Caco-2 (cell line): Measurements from ENCODE around the gene BMP7. TPM values are rescaled to one million over a fixed set of nuclear protein-coding genes. Genes with fewer than 3 reads are reported as not detected.

Experiments used
- BruUV-seq: library from RNA; stranded (reverse); fragments of 400-500 nt; replicated peaks from 2 replicates; lab custom pipeline; 2021; lab: Mats Ljungman, UMichigan
- CTCF ChIA-PET: fragments of 300-600 bp; sonication (Branson Sonifier 250); formaldehyde crosslinking; loops from one replicate; lab custom pipeline; 2022; ENCODE audit warnings: antibody characterized with exemption; lab: Charles Lee
- POLR2A ChIA-PET: fragments of 300-600 bp; sonication (Branson Sonifier 250); formaldehyde crosslinking; loops from one replicate; lab custom pipeline; 2022; ENCODE audit warnings: antibody characterized with exemption; lab: Charles Lee
- DNase-seq, 2 experiments: peaks; one replicate each; pipeline versions ENCODE4 v3.0.0 to v3.0.0-alpha.2; 2020 to 2022
- H3K27me3 ChIP-seq: replicated peaks from 2 replicates; pipeline ENCODE4 v1.6.0; 2011; ENCODE audit warnings: low read length; ENCODE audit not compliant: control insufficient read depth, insufficient read depth
- H3K36me3 ChIP-seq: 2 replicates; pipeline ENCODE4 v1.5.1; 2011; ENCODE audit warnings: low read length; ENCODE audit not compliant: control insufficient read depth, insufficient read depth
- H3K4me1 ChIP-seq: fragments of 250-450 bp; sonication (Bioruptor Pico); 2 replicates; pipeline ENCODE4 v1.5.1; 2020; ENCODE audit warnings: mild to moderate bottlenecking
- H3K4me3 ChIP-seq: 2 replicates; pipeline ENCODE4 v1.5.1; 2011; ENCODE audit warnings: low read depth, mild to moderate bottlenecking, control low read depth, low read length
- H3K9me3 ChIP-seq: fragments of 250-450 bp; sonication (Bioruptor Pico); 2 replicates; pipeline ENCODE4 v1.5.1; 2020; ENCODE audit warnings: mild to moderate bottlenecking, moderate library complexity
- H3K27ac Mint-ChIP-seq: one replicate; pipeline ENCODE4 v1.8.0; 2022; ENCODE audit warnings: mixed read lengths; ENCODE audit not compliant: unreplicated experiment
- H3K27me3 Mint-ChIP-seq: one replicate; pipeline ENCODE4 v1.8.0; 2022; ENCODE audit warnings: mixed read lengths; ENCODE audit not compliant: insufficient read depth, unreplicated experiment
- H3K36me3 Mint-ChIP-seq: one replicate; pipeline ENCODE4 v1.8.0; 2022; ENCODE audit warnings: mild to moderate bottlenecking, mixed read lengths; ENCODE audit not compliant: insufficient read depth, unreplicated experiment
- H3K4me1 Mint-ChIP-seq: one replicate; pipeline ENCODE4 v1.8.0; 2022; ENCODE audit warnings: low read depth, mixed read lengths; ENCODE audit not compliant: unreplicated experiment
- H3K4me3 Mint-ChIP-seq: one replicate; pipeline ENCODE4 v1.8.0; 2022; ENCODE audit warnings: mild to moderate bottlenecking, moderate library complexity, mixed read lengths; ENCODE audit not compliant: unreplicated experiment
- H3K9me3 Mint-ChIP-seq: one replicate; pipeline ENCODE4 v1.8.0; 2022; ENCODE audit warnings: mixed read lengths; ENCODE audit not compliant: unreplicated experiment
- CTCF ChIP-seq, 2 experiments: fragments of 200-600 bp in 1 of 2; IDR thresholded peaks; 1 replicate in 1 of 2; 2 replicates in 1 of 2; pipeline versions ENCODE4 v1.5.1 to v1.8.0; 2011 to 2022; ENCODE audit warnings: antibody characterized with exemption in 1 of 2, control low read depth in 1 of 2, inconsistent platforms in 1 of 2, low read depth in 1 of 2, low read length in 1 of 2, mild to moderate bottlenecking in 1 of 2, moderate library complexity in 1 of 2; ENCODE audit not compliant: insufficient read depth in 1 of 2, severe bottlenecking in 1 of 2, unreplicated experiment in 1 of 2
- intact Hi-C: fragments of 100-400 bp; cut with micrococcal nuclease; formaldehyde crosslinking; loops from one replicate; pipeline ENCODE4 v1.10.0; 2022; ENCODE audit not compliant: unreplicated experiment
- total RNA-seq: library from RNA; stranded (reverse); gene quantifications from 2 replicates; pipeline ENCODE4 v1.2.3, GENCODE V29; 2022

The BMP7 gene
- total RNA-seq, 1 experiment from 2014 or later = 317 TPM

DNA sequence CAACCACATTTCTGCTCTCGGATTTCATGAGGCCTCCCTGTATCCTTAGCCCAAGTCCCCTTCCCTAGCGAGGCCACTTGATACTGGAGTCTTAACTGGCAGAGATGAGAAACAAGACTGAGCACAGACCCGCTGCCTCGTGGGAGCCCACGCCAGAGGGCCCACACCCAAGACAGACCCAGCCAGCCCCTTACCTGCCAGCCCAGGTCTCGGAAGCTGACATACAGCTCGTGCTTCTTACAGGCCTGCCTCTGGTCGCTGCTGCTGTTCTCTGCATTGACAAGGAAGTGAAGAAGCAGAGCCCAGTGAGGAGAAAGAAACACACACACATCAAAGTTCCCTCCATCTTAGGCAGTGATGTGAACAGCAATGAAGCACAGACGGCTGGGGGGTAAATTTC, 91.7 kb downstream of the BMP7 start:
- no peak for TF ChIP-seq CTCF (IDR thresholded peaks at IDR 0.05; ENCODE audit: insufficient read depth in 1 of 2, low read depth in 1 of 2, low read length in 1 of 2, severe bottlenecking in 1 of 2, unreplicated experiment in 1 of 2)
- Histone ChIP-seq H3K4me1 (no peaks in the 10 kb centered on the region), H3K9me3 (no peaks in the 10 kb centered on the region), H3K27me3 (no peaks in the 10 kb centered on the region), H3K36me3 (no peaks in the 10 kb centered on the region), H3K4me3 (no peak overlapping the region)
- H3K27ac Mint-ChIP-seq = peak overlapping the region; percentile 7
- CTCF ChIA-PET = no interaction called here
- no peak for DNase-seq
- H3K4me1 Mint-ChIP-seq = peaks cover 6% of the 10 kb centered on the region
- peaks cover 93% of the 10 kb centered on the region for H3K36me3 Mint-ChIP-seq
- POLR2A ChIA-PET = no interaction called here
- BruUV-seq = no TSS peak
- no peak overlapping the region for H3K4me3 Mint-ChIP-seq
- H3K9me3 Mint-ChIP-seq = no peaks in the 10 kb centered on the region
- H3K27me3 Mint-ChIP-seq = no peaks in the 10 kb centered on the region
- intact Hi-C loops = no loop called here

DNA sequence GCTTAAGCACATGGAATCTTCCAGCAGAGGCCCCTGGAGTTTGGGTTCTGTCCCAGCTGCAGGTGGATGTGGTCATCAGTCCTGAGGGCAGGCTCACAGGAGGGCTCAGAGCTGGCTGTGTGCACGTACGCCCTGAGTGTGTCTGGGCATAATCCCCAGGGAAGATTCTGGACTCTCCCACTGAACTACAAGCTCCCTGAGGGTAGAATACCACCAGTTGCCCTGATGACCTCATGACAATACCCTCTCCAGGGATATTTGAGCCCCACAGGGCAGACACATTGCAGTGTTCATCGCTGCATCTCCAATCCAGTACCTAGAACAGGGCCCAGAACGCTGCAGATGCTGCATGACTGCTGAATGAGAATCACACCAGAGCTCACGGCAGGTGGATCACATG, 92.5 kb downstream of the BMP7 start:
- Histone ChIP-seq H3K9me3 (no peaks in the 10 kb centered on the region), H3K36me3 (no peaks in the 10 kb centered on the region), H3K4me1 (peaks cover 2% of the 10 kb centered on the region; the same call in 1 of the 2 replicates), H3K27me3 (no peaks in the 10 kb centered on the region), H3K4me3 (no peak overlapping the region)
- H3K9me3 Mint-ChIP-seq = no peaks in the 10 kb centered on the region
- ChIA-PET CTCF (no interaction called here), POLR2A (no interaction called here)
- no peak overlapping the region for H3K4me3 Mint-ChIP-seq
- peaks cover 6% of the 10 kb centered on the region for H3K4me1 Mint-ChIP-seq
- peaks cover 94% of the 10 kb centered on the region for H3K36me3 Mint-ChIP-seq
- intact Hi-C loops = no loop called here
- no peak for TF ChIP-seq CTCF (IDR thresholded peaks at IDR 0.05; ENCODE audit: insufficient read depth in 1 of 2, low read depth in 1 of 2, low read length in 1 of 2, severe bottlenecking in 1 of 2, unreplicated experiment in 1 of 2)
- DNase-seq = no peak
- no peaks in the 10 kb centered on the region for H3K27me3 Mint-ChIP-seq
- peak overlapping the region; percentile 7 for H3K27ac Mint-ChIP-seq
- no TSS peak for BruUV-seq

GRCh38 chr20:57173041-57173440, 93.4 kb downstream of the BMP7 start:
- no peak overlapping the region for H3K4me3 ChIP-seq
- Mint-ChIP-seq H3K9me3 (no peaks in the 10 kb centered on the region), H3K36me3 (peaks cover 94% of the 10 kb centered on the region), H3K4me1 (peaks cover 16% of the 10 kb centered on the region), H3K27ac (no peak overlapping the region), H3K27me3 (no peaks in the 10 kb centered on the region), H3K4me3 (no peak overlapping the region)
- POLR2A ChIA-PET = no interaction called here
- BruUV-seq = no TSS peak
- no peaks in the 10 kb centered on the region for H3K27me3 ChIP-seq
- no peaks in the 10 kb centered on the region for H3K36me3 ChIP-seq
- H3K9me3 ChIP-seq = no peaks in the 10 kb centered on the region
- no peak for TF ChIP-seq CTCF (IDR thresholded peaks at IDR 0.05; ENCODE audit: insufficient read depth in 1 of 2, low read depth in 1 of 2, low read length in 1 of 2, severe bottlenecking in 1 of 2, unreplicated experiment in 1 of 2)
- CTCF ChIA-PET = no interaction called here
- peaks cover 12% of the 10 kb centered on the region for H3K4me1 ChIP-seq
- DNase-seq = no peak
- intact Hi-C loops = no loop called here
